H9 (cell line): ENCODE measurements around the gene ZNF783. TPM values are rescaled to one million over a fixed set of nuclear protein-coding genes. Genes with fewer than 3 reads are reported as not detected.

Experiments used
- DNase-seq: peaks from one replicate; pipeline ENCODE4 v3.0.0-alpha.2; 2017
- H2AFZ ChIP-seq: one replicate; pipeline ENCODE4 v1.6.1; 2013; ENCODE audit warnings: mild to moderate bottlenecking, low read length, control low read depth, moderate library complexity
- H2AK5ac ChIP-seq: 2 replicates; pipeline ENCODE4 v1.6.1; 2013; ENCODE audit warnings: low read length, control low read depth, mixed read lengths; ENCODE audit not compliant: insufficient read length
- H2BK120ac ChIP-seq: one replicate; pipeline ENCODE4 v1.6.1; 2013; ENCODE audit warnings: low read depth, mild to moderate bottlenecking, low read length, control low read depth, inconsistent platforms; ENCODE audit not compliant: poor library complexity, severe bottlenecking
- H2BK12ac ChIP-seq: 2 replicates; pipeline ENCODE4 v1.6.1; 2013; ENCODE audit warnings: low read length, control low read depth, mixed read lengths, low read depth; ENCODE audit not compliant: insufficient read length
- H2BK15ac ChIP-seq: 2 replicates; pipeline ENCODE4 v1.6.1; 2013; ENCODE audit warnings: low read depth, low read length, control low read depth
- H2BK20ac ChIP-seq: one replicate; pipeline ENCODE4 v1.6.1; 2013; ENCODE audit warnings: low read depth, mild to moderate bottlenecking, low read length, control low read depth, inconsistent platforms; ENCODE audit not compliant: poor library complexity, severe bottlenecking
- H2BK5ac ChIP-seq: 2 replicates; pipeline ENCODE4 v1.6.1; 2013; ENCODE audit warnings: low read length, control low read depth, mixed read lengths; ENCODE audit not compliant: insufficient read length
- H3K14ac ChIP-seq: 2 replicates; pipeline ENCODE4 v1.6.1; 2013; ENCODE audit warnings: low read length, control low read depth; ENCODE audit not compliant: insufficient read depth
- H3K18ac ChIP-seq: 2 replicates; pipeline ENCODE4 v1.6.1; 2013; ENCODE audit warnings: low read depth, mild to moderate bottlenecking, mixed read lengths, low read length, control low read depth; ENCODE audit not compliant: insufficient read length
- H3K23ac ChIP-seq: 2 replicates; pipeline ENCODE4 v1.6.1; 2013; ENCODE audit warnings: low read length, control low read depth, mixed read lengths, low read depth; ENCODE audit not compliant: insufficient read length
- H3K23me2 ChIP-seq: 2 replicates; pipeline ENCODE4 v1.6.1; 2013; ENCODE audit warnings: low read depth, mild to moderate bottlenecking, mixed read lengths, low read length, control low read depth; ENCODE audit not compliant: insufficient read length, poor library complexity, severe bottlenecking
- H3K27ac ChIP-seq: 2 replicates; pipeline ENCODE4 v1.5.1; 2013; ENCODE audit warnings: low read length, control low read depth, mixed read lengths, low read depth; ENCODE audit not compliant: insufficient read length
- H3K27me3 ChIP-seq: 2 replicates; pipeline ENCODE4 v1.6.1; 2013; ENCODE audit warnings: low read length, control low read depth, inconsistent platforms; ENCODE audit not compliant: insufficient read depth
- H3K4ac ChIP-seq: 2 replicates; pipeline ENCODE4 v1.6.1; 2013; ENCODE audit warnings: low read depth, mild to moderate bottlenecking, control low read depth, inconsistent platforms, low read length, moderate library complexity
- H3K4me1 ChIP-seq: 2 replicates; pipeline ENCODE4 v1.6.1; 2013; ENCODE audit warnings: low read length, control low read depth, inconsistent platforms; ENCODE audit not compliant: insufficient read depth
- H3K4me2 ChIP-seq: 2 replicates; pipeline ENCODE4 v1.6.1; 2013; ENCODE audit warnings: low read length, control low read depth, mixed read lengths; ENCODE audit not compliant: insufficient read length, insufficient read depth
- H3K56ac ChIP-seq: 2 replicates; pipeline ENCODE4 v1.6.1; 2013; ENCODE audit warnings: low read depth, mild to moderate bottlenecking, mixed read lengths, low read length, control low read depth; ENCODE audit not compliant: insufficient read length
- H3K79me1 ChIP-seq: 2 replicates; pipeline ENCODE4 v1.6.1; 2013; ENCODE audit warnings: low read depth, mild to moderate bottlenecking, moderate library complexity, low read length, control low read depth, inconsistent platforms; ENCODE audit not compliant: insufficient read depth, poor library complexity, severe bottlenecking
- H3K79me2 ChIP-seq: 2 replicates; pipeline ENCODE4 v1.6.1; 2013; ENCODE audit warnings: low read length, control low read depth, inconsistent platforms; ENCODE audit not compliant: insufficient read depth
- H3K9ac ChIP-seq: 2 replicates; pipeline ENCODE4 v1.6.1; 2013; ENCODE audit warnings: low read length, control low read depth, mixed read lengths; ENCODE audit not compliant: insufficient read length; ENCODE audit errors: extremely low read depth
- H3K9me3 ChIP-seq: one replicate; pipeline ENCODE4 v1.6.1; 2013; ENCODE audit warnings: low read depth, low read length, inconsistent platforms; ENCODE audit not compliant: control insufficient read depth
- H3T11ph ChIP-seq: one replicate; pipeline ENCODE4 v1.6.1; 2013; ENCODE audit warnings: mild to moderate bottlenecking, low read length, control low read depth, inconsistent platforms
- H4K20me1 ChIP-seq: one replicate; pipeline ENCODE4 v1.6.1; 2013; ENCODE audit not compliant: control insufficient read depth, insufficient read length, insufficient read depth
- H4K5ac ChIP-seq: 2 replicates; pipeline ENCODE4 v1.6.1; 2013; ENCODE audit warnings: low read depth, mild to moderate bottlenecking, mixed read lengths, low read length, control low read depth; ENCODE audit not compliant: insufficient read length
- H4K8ac ChIP-seq: replicated peaks from 2 replicates; pipeline ENCODE4 v1.6.1; 2013; ENCODE audit warnings: low read length, control low read depth, mixed read lengths, low read depth; ENCODE audit not compliant: insufficient read length
- H4K91ac ChIP-seq: 2 replicates; pipeline ENCODE4 v1.6.1; 2013; ENCODE audit warnings: low read depth, mild to moderate bottlenecking, moderate library complexity, mixed read lengths, low read length, control low read depth; ENCODE audit not compliant: insufficient read length
- H3K27ac Mint-ChIP-seq, 3 experiments: 2 replicates in 2 of 3; 3 replicates in 1 of 3; pipeline ENCODE4 v1.8.0; 2020 to 2021; ENCODE audit warnings: mixed read lengths in 3 of 3, mild to moderate bottlenecking in 1 of 3, moderate library complexity in 1 of 3
- H3K27me3 Mint-ChIP-seq: 2 replicates; pipeline ENCODE4 v1.8.0; 2021; ENCODE audit warnings: low read depth, mild to moderate bottlenecking, moderate library complexity, mixed read lengths
- H3K36me3 Mint-ChIP-seq, 3 experiments: 2 replicates in 2 of 3; 3 replicates in 1 of 3; pipeline ENCODE4 v1.8.0; 2020 to 2021; ENCODE audit warnings: low read depth in 3 of 3, mixed read lengths in 3 of 3; ENCODE audit not compliant: insufficient read depth in 1 of 3
- H3K4me1 Mint-ChIP-seq, 2 experiments: 2 replicates each; pipeline ENCODE4 v1.8.0; 2020; ENCODE audit warnings: mixed read lengths in 2 of 2
- H3K4me3 Mint-ChIP-seq, 2 experiments: 2 replicates in 1 of 2; 3 replicates in 1 of 2; pipeline ENCODE4 v1.8.0; 2020 to 2021; ENCODE audit warnings: mild to moderate bottlenecking in 2 of 2, mixed read lengths in 2 of 2, moderate library complexity in 1 of 2
- H3K9me3 Mint-ChIP-seq, 2 experiments: 2 replicates in 1 of 2; 3 replicates in 1 of 2; pipeline ENCODE4 v1.8.0; 2020; ENCODE audit warnings: mild to moderate bottlenecking in 2 of 2, mixed read lengths in 2 of 2, moderate library complexity in 1 of 2
- WGBS: extraction: QIAGEN DNeasy Blood & Tissue Kit; methylation state at CpG from one replicate; pipeline ENCODE4 v1.1.7; 2013; ENCODE audit warnings: missing lambda C conversion rate, low lambda C conversion rate, mixed read lengths; ENCODE audit not compliant: insufficient read length; ENCODE audit errors: extremely low coverage; 5-methylcytosine and 5-hydroxymethylcytosine counted together
- total RNA-seq: library from RNA; stranded (reverse); gene quantifications from 2 replicates; pipeline ENCODE4 v1.2.1, GENCODE V29; 2021
- TF ChIP-seq, protein P1 (sequence below): fragments of 200-600 bp; sonication (generic); conservative IDR thresholded peaks from 3 replicates; pipeline ENCODE4 v1.8.0; 2021; ENCODE audit warnings: antibody characterized with exemption, mild to moderate bottlenecking

ZNF783 gene
- total RNA-seq, 1 experiment from 2014 or later = 13.6 TPM

DNA sequence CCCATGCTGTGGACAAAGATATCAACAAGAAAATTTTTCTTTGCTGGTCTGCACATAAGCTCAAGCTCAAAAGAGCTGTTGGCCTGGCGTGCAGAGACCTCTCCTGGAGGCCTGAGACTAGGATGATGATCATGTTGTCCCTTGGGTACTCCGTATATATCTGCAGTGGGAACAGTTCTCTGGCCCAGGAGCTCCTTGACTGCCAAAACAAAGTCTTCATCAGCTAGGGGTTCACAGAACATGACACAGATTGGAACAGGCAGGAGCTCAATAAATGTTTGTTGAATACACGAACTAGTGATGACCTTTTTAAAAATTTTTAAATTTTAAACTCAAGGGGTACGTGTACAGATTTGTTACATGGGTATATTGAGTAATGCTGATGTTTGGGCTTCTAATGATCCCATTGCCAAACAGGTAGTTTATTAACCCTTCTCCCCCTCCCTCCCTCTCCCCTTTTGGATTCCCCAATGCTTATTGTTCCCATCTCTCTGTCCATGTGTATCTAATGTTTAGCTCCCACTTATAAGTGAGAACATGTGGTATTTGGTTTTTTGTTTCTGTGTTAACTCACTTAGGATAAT lies 49.1 kb downstream of the ZNF783 start:
- no peak overlapping the region for H2AK5ac ChIP-seq
- no peak overlapping the region for H3K9ac ChIP-seq
- H2BK15ac ChIP-seq = no peak overlapping the region
- no peak for DNase-seq
- TF ChIP-seq, protein P1, sequence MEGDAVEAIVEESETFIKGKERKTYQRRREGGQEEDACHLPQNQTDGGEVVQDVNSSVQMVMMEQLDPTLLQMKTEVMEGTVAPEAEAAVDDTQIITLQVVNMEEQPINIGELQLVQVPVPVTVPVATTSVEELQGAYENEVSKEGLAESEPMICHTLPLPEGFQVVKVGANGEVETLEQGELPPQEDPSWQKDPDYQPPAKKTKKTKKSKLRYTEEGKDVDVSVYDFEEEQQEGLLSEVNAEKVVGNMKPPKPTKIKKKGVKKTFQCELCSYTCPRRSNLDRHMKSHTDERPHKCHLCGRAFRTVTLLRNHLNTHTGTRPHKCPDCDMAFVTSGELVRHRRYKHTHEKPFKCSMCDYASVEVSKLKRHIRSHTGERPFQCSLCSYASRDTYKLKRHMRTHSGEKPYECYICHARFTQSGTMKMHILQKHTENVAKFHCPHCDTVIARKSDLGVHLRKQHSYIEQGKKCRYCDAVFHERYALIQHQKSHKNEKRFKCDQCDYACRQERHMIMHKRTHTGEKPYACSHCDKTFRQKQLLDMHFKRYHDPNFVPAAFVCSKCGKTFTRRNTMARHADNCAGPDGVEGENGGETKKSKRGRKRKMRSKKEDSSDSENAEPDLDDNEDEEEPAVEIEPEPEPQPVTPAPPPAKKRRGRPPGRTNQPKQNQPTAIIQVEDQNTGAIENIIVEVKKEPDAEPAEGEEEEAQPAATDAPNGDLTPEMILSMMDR = no peak
- no peak overlapping the region for H4K5ac ChIP-seq
- no peak overlapping the region for H3K56ac ChIP-seq
- no peaks in the 10 kb centered on the region for H3K23me2 ChIP-seq
- no peaks in the 10 kb centered on the region for H3K79me2 ChIP-seq
- peaks cover 0 to 3% of the 10 kb centered on the region in 2 experiments; a peak in 1 of 5 replicates for H3K9me3 Mint-ChIP-seq
- H3K79me1 ChIP-seq = no peaks in the 10 kb centered on the region
- no peak overlapping the region for H3K18ac ChIP-seq
- no CpG with 5 or more reads among the region's 4 CpGs for WGBS
- no peak overlapping the region for H4K91ac ChIP-seq
- H2BK120ac ChIP-seq = no peak overlapping the region
- H3K27me3 ChIP-seq = no peaks in the 10 kb centered on the region
- H3K36me3 Mint-ChIP-seq = no peaks in the 10 kb centered on the region
- no peak overlapping the region for H2BK5ac ChIP-seq
- H2AFZ ChIP-seq = no peak overlapping the region
- no peak overlapping the region for H2BK12ac ChIP-seq
- no peak overlapping the region for H3T11ph ChIP-seq
- no peaks in the 10 kb centered on the region for H4K20me1 ChIP-seq
- no peak overlapping the region for H3K4ac ChIP-seq
- H2BK20ac ChIP-seq = no peak overlapping the region
- no peak overlapping the region for H3K4me2 ChIP-seq
- H3K14ac ChIP-seq = no peak overlapping the region
- no peaks in the 10 kb centered on the region for H3K4me1 ChIP-seq
- no peak overlapping the region for H3K23ac ChIP-seq
- no peak overlapping the region for H4K8ac ChIP-seq
- H3K27me3 Mint-ChIP-seq = no peaks in the 10 kb centered on the region; the same call in none of the 2 replicates
- no peaks in the 10 kb centered on the region for H3K9me3 ChIP-seq
- no peaks in the 10 kb centered on the region; a peak in 1 of 4 replicates for H3K4me1 Mint-ChIP-seq
- no peak overlapping the region for H3K4me3 Mint-ChIP-seq
- H3K27ac ChIP-seq = no peak overlapping the region
- H3K27ac Mint-ChIP-seq = no peak overlapping the region
